ENCODE data around the gene DHX16.

- TF ChIP-seq CTCF (IDR thresholded peaks at IDR 0.05), result no peak
- peak; percentile 97 for TF ChIP-seq POLR2AphosphoS5 (IDR thresholded peaks at IDR 0.05)
Measured at GRCh38 chr6:30686908-30687658, 14.3 kb upstream of the DHX16 start.

All from gastroesophageal sphincter (tissue), 3 donors.